ENCODE data around the gene DRD5. TPM values are rescaled to one million over a fixed set of nuclear protein-coding genes. Genes with fewer than 3 reads are reported as not detected.
"Not testable (repeated sequence)": the region's sequence is repeated elsewhere in the genome, so short reads cannot be mapped to it uniquely, and the experiment has no call there.

The DRD5 gene
- total RNA-seq, 1 donor from 2014 or later: not detected

DNA sequence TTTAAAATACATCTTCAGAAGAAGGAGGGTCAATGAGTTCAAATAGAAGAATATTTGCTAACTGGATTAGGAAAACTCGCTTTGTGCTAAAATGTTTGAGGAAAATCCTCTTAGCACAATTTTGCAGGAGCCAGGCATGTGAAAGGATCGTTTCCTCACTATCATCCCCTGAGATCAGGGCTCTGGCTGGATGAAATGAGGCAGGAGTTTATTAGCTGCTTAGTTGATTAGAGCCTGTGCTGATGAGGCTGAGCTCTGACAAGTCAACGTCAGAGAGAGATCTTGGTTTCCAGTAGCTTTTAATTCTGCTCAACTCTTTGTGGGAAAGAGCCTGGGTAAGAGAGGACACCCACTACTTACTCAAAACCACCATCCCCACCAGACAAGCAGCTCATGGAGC is 8.0 kb upstream of the DRD5 start:
- Histone ChIP-seq H3K36me3 (no peaks in the 10 kb centered on the region), H3K9me3 (no peaks in the 10 kb centered on the region), H3K4me1 (no peaks in the 10 kb centered on the region), H3K27ac (no peak overlapping the region), H3K27me3 (no peaks in the 10 kb centered on the region), H3K4me3 (no peak overlapping the region)
- TF ChIP-seq, protein P1, sequence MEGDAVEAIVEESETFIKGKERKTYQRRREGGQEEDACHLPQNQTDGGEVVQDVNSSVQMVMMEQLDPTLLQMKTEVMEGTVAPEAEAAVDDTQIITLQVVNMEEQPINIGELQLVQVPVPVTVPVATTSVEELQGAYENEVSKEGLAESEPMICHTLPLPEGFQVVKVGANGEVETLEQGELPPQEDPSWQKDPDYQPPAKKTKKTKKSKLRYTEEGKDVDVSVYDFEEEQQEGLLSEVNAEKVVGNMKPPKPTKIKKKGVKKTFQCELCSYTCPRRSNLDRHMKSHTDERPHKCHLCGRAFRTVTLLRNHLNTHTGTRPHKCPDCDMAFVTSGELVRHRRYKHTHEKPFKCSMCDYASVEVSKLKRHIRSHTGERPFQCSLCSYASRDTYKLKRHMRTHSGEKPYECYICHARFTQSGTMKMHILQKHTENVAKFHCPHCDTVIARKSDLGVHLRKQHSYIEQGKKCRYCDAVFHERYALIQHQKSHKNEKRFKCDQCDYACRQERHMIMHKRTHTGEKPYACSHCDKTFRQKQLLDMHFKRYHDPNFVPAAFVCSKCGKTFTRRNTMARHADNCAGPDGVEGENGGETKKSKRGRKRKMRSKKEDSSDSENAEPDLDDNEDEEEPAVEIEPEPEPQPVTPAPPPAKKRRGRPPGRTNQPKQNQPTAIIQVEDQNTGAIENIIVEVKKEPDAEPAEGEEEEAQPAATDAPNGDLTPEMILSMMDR (IDR thresholded peaks at IDR 0.05): no peak
- intact Hi-C loops (cut with DNase I): no loop called here
- DNase-seq (ENCODE audit: low spot score in 2 of 2): no peak

DNA sequence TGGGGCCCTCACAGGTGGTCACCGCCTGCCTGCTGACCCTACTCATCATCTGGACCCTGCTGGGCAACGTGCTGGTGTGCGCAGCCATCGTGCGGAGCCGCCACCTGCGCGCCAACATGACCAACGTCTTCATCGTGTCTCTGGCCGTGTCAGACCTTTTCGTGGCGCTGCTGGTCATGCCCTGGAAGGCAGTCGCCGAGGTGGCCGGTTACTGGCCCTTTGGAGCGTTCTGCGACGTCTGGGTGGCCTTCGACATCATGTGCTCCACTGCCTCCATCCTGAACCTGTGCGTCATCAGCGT is 652 bp downstream of the DRD5 start:
- TF ChIP-seq, protein P1 (IDR thresholded peaks at IDR 0.05): no peak
- H3K4me1 ChIP-seq: no peaks in the 10 kb centered on the region
- H3K27ac ChIP-seq: no peak overlapping the region
- intact Hi-C loops (cut with DNase I): no loop called here
- no peak for DNase-seq (ENCODE audit: low spot score in 2 of 2)
- no peak overlapping the region for H3K4me3 ChIP-seq
- no peaks in the 10 kb centered on the region for H3K9me3 ChIP-seq
- no peaks in the 10 kb centered on the region for H3K36me3 ChIP-seq
- H3K27me3 ChIP-seq: no peaks in the 10 kb centered on the region

DNA sequence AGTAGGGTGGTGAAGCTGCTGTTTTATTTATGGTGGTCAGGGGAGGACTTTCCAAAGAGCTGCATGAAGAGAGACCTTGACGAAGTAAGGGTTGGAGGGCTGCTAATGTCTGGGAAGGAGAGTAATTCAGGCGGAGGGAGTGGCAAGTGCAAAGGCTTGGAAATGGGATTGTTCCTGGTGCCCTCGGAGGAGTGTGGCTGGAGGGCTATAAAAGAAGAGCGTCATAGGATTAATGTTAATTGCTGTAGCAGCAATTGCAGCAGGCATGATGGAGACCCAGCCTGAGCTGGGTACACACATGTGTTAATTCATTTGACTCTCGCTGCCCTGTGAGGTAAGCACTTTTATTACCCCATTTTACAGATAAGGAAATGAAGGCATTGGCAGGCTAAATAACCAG is 4.5 kb downstream of the DRD5 start:
- H3K27ac ChIP-seq; H3K4me3 ChIP-seq; H3K4me1 ChIP-seq; DNase-seq (ENCODE audit: low spot score in 2 of 2); H3K9me3 ChIP-seq; H3K27me3 ChIP-seq; intact Hi-C loops (cut with DNase I); H3K36me3 ChIP-seq: not testable (repeated sequence)

DNA sequence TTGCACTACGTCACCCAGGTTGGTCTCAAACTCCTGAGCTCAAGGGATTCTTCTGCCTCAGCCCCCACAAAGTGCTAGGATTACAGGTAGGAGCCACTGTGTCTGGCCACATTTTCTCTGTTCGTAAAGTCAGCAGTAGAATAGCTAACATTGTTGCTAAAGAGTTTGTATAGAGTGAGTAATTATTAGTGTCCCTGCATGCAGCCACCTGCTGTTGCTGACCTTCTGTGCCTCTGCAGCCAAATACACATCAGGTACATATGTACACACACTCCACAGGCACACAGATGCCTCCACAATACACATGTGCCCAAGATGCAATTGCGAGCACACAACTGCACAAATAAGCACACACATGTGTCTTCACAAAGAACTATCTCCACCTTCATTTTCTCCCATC is 10.9 kb downstream of the DRD5 start:
- TF ChIP-seq, protein P1 (IDR thresholded peaks at IDR 0.05): no peak
- intact Hi-C loops (cut with DNase I): no loop called here
- Histone ChIP-seq H3K9me3 (no peaks in the 10 kb centered on the region), H3K4me1 (no peaks in the 10 kb centered on the region), H3K4me3 (no peak overlapping the region), H3K27ac (no peak overlapping the region), H3K36me3 (no peaks in the 10 kb centered on the region), H3K27me3 (no peaks in the 10 kb centered on the region)
- no peak for DNase-seq (ENCODE audit: low spot score in 2 of 2)

DNA sequence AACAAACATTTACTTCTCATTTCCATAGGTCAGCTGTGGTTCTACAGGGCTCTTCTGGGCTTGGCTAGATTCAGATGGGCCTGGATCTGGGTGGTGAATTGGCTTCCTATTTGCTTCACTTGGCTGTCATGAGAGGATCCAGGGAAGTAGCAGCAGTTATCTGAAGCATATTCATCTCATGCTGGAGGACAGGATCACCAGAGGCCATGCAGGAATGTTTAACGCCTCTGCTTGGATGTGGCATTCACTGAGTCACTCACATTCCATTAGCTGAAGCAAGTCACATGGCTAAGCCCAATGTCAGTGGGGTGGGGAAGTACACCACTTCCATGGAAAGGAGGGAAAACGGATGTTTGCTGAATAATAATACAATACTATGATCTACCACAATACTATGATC is 15.2 kb downstream of the DRD5 start:
- H3K4me3 ChIP-seq; intact Hi-C loops (cut with DNase I); DNase-seq (ENCODE audit: low spot score in 2 of 2); H3K27ac ChIP-seq; H3K4me1 ChIP-seq; H3K36me3 ChIP-seq; H3K27me3 ChIP-seq; H3K9me3 ChIP-seq: not testable (repeated sequence)

DNA sequence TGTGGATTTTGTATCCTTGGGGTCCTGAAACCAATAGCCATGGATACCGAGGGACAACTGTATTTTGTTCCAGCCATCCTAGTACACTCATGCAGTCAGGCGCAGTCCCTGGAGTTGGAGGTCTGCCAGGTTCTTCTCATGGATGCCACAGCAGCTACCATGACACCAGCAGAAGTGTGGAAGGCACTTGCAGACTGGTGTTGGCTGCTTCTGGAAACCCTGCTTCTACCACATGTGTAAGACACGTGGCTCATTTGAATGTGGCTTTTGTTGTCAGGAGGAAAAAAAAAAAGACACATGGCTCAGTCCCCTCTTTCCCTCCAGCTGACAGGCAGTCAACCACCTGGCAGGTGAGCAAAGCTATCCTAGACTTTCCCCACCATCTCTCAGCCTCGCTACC is 19.4 kb downstream of the DRD5 start:
- Histone ChIP-seq H3K4me1 (no peaks in the 10 kb centered on the region), H3K4me3 (no peak overlapping the region), H3K36me3 (no peaks in the 10 kb centered on the region), H3K9me3 (no peaks in the 10 kb centered on the region), H3K27ac (no peak overlapping the region), H3K27me3 (no peaks in the 10 kb centered on the region)
- intact Hi-C loops (cut with DNase I): no loop called here
- DNase-seq (ENCODE audit: low spot score in 2 of 2): no peak
- TF ChIP-seq, protein P1 (IDR thresholded peaks at IDR 0.05): no peak

DNA sequence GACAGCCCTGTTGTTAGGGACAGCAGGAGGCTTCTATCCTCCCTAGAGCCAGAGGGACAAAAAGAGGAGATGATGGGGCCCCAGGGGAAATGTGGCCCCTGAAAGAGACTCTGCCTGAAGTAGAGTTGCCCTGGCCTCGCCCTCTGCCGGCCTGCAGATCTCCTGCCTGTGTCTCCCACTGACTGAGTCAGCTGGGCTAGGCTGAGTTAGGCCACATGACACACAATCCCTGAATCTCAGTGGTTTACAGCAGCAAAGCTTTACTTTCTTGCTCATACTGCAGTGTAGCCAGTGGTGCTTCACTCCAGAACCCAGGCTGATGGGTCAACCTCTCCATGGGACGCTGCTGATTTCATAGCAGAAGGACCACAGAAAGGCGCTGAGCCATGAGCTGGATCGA is 23.5 kb downstream of the DRD5 start:
- intact Hi-C loops (cut with DNase I): no loop called here
- Histone ChIP-seq H3K27me3 (no peaks in the 10 kb centered on the region), H3K36me3 (no peaks in the 10 kb centered on the region), H3K27ac (no peak overlapping the region), H3K4me3 (no peak overlapping the region), H3K4me1 (no peaks in the 10 kb centered on the region), H3K9me3 (no peaks in the 10 kb centered on the region)
- no peak for DNase-seq (ENCODE audit: low spot score in 2 of 2)
- TF ChIP-seq, protein P1 (IDR thresholded peaks at IDR 0.05): no peak

Measured in ascending aorta (tissue), 2 donors.